SK-N-SH (cell line): ENCODE results near the gene LHPP. TPM values are rescaled to one million over a fixed set of nuclear protein-coding genes. Genes with fewer than 3 reads are reported as not detected.

Source experiments
- CTCF ChIA-PET: fragments of 300-600, 350-600 bp; formaldehyde crosslinking; extraction: SDS; loops from one replicate; lab custom pipeline; 2021; lab: Yijun Ruan, JAX
- POLR2A ChIA-PET: fragments of 350-600 bp; sonication (Branson Sonifier 250); formaldehyde crosslinking; extraction: SDS; loops from one replicate; lab custom pipeline; 2020; ENCODE audit warnings: antibody characterized with exemption, inconsistent platforms; lab: Yijun Ruan, JAX
- DNase-seq: peaks from one replicate; pipeline ENCODE4 v3.0.0; 2012
- H2AFZ ChIP-seq: fragments of 200-600 bp; sonication (generic); 2 replicates; pipeline ENCODE4 v1.8.1; 2016; ENCODE audit warnings: antibody characterized with exemption, mild to moderate bottlenecking, low read depth
- H3F3A ChIP-seq: fragments of 200-600 bp; sonication (generic); replicated peaks from 2 replicates; pipeline ENCODE3; 2016; ENCODE audit warnings: antibody characterized with exemption, mild to moderate bottlenecking; ENCODE audit not compliant: insufficient read depth
- H3K27ac ChIP-seq, 2 experiments: fragments of 200-500 bp in 1 of 2; fragments of 200-600 bp in 1 of 2; sonication (Bioruptor generic) in 1 of 2; sonication (generic), shearing (Covaris generic) in 1 of 2; 2 replicates each; pipeline versions ENCODE4 v1.5.1 to v1.6.1; 2014 to 2016; ENCODE audit warnings: low read depth in 2 of 2, inconsistent platforms in 1 of 2, low read length in 1 of 2, mild to moderate bottlenecking in 1 of 2, mixed read lengths in 1 of 2
- H3K27me3 ChIP-seq: fragments of 200-600 bp; sonication (generic), shearing (Covaris generic); 2 replicates; pipeline ENCODE4 v1.6.1; 2016; ENCODE audit warnings: mixed run types; ENCODE audit not compliant: insufficient read depth
- H3K36me3 ChIP-seq, 2 experiments: fragments of 200-500 bp in 1 of 2; fragments of 200-600 bp in 1 of 2; sonication (Bioruptor generic) in 1 of 2; sonication (generic) in 1 of 2; replicated peaks in 1 of 2; 2 replicates each; pipeline versions ENCODE3 to v1.5.1; 2014 to 2016; ENCODE audit warnings: low read length in 1 of 2, mild to moderate bottlenecking in 1 of 2; ENCODE audit not compliant: insufficient read depth in 2 of 2, control insufficient read depth in 1 of 2
- H3K4me1 ChIP-seq, 2 experiments: fragments of 200-500 bp in 1 of 2; fragments of 200-600 bp in 1 of 2; sonication (Bioruptor generic) in 1 of 2; sonication (generic), shearing (Covaris generic) in 1 of 2; 2 replicates each; pipeline versions ENCODE4 v1.5.1 to v1.6.1; 2014 to 2016; ENCODE audit warnings: low read depth in 1 of 2, low read length in 1 of 2, mixed run types in 1 of 2; ENCODE audit not compliant: insufficient read depth in 2 of 2, control insufficient read depth in 1 of 2
- H3K4me2 ChIP-seq: fragments of 200-600 bp; sonication (generic), shearing (Covaris generic); 2 replicates; pipeline ENCODE4 v1.6.1; 2017; ENCODE audit warnings: mixed run types
- H3K4me3 ChIP-seq, 2 experiments: fragments of 200-500 bp in 1 of 2; fragments of 200-600 bp in 1 of 2; sonication (Bioruptor generic) in 1 of 2; sonication (generic), shearing (Covaris generic) in 1 of 2; 2 replicates each; pipeline versions ENCODE4 v1.5.1 to v1.8.1; 2014 to 2016; ENCODE audit warnings: low read depth in 2 of 2, inconsistent platforms in 1 of 2, low read length in 1 of 2, mild to moderate bottlenecking in 1 of 2, mixed read lengths in 1 of 2, moderate library complexity in 1 of 2
- H3K79me2 ChIP-seq: fragments of 200-600 bp; sonication (generic); 2 replicates; pipeline ENCODE4 v1.8.1; 2017; ENCODE audit warnings: mild to moderate bottlenecking; ENCODE audit not compliant: insufficient read depth
- H3K9ac ChIP-seq: fragments of 200-600 bp; sonication (generic); 2 replicates; pipeline ENCODE4 v1.6.1; 2017; ENCODE audit warnings: mixed run types
- H3K9me2 ChIP-seq: fragments of 200-600 bp; sonication (generic); 2 replicates; pipeline ENCODE4 v1.6.1; 2017; ENCODE audit warnings: mixed run types
- H3K9me3 ChIP-seq: fragments of 200-600 bp; sonication (generic); 2 replicates; pipeline ENCODE4 v1.6.1; 2017; ENCODE audit warnings: mixed run types, mild to moderate bottlenecking, moderate library complexity
- H4K20me1 ChIP-seq: fragments of 200-600 bp; sonication (generic); 2 replicates; pipeline ENCODE4 v1.6.1; 2017; ENCODE audit warnings: mild to moderate bottlenecking, mixed run types; ENCODE audit not compliant: insufficient read depth
- CHD2 ChIP-seq: fragments of 150-350 bp; IDR thresholded peaks from 2 replicates; pipeline ENCODE4 v1.6.1; 2018; ENCODE audit warnings: low read length; ENCODE audit not compliant: partially characterized antibody
- ELF1 ChIP-seq: IDR thresholded peaks from 2 replicates; pipeline ENCODE4 v1.4.0; 2012
- EZH2phosphoT487 ChIP-seq: fragments of 200-600 bp; sonication (generic); IDR thresholded peaks from 2 replicates; pipeline ENCODE4 v1.6.1; 2017; ENCODE audit warnings: low read depth, mixed run types, mild to moderate bottlenecking, antibody characterized with exemption, moderate library complexity, borderline replicate concordance
- FOXJ3 ChIP-seq: sonication (generic); formaldehyde crosslinking; IDR thresholded peaks from 2 replicates; pipeline ENCODE4 v1.5.1; 2020; ENCODE audit warnings: mild to moderate bottlenecking, missing genetic modification reagents
- GATA2 ChIP-seq: sonication (generic); formaldehyde crosslinking; IDR thresholded peaks from 2 replicates; pipeline ENCODE4 v1.5.0; 2020; ENCODE audit warnings: mild to moderate bottlenecking, missing genetic modification reagents
- NFIC ChIP-seq: IDR thresholded peaks from 2 replicates; pipeline ENCODE4 v1.4.0; 2012; ENCODE audit warnings: borderline replicate concordance
- PBX3 ChIP-seq: IDR thresholded peaks from 2 replicates; pipeline ENCODE4; 2012
- RFX5 ChIP-seq: IDR thresholded peaks from 2 replicates; pipeline ENCODE4 v1.6.1; 2012; ENCODE audit warnings: mild to moderate bottlenecking, improper control_type of control experiment, low read length
- RXRA ChIP-seq: IDR thresholded peaks from 2 replicates; pipeline ENCODE4 v1.4.0; 2012; ENCODE audit warnings: low read depth, mild to moderate bottlenecking, borderline replicate concordance
- SIN3A ChIP-seq: IDR thresholded peaks from 2 replicates; pipeline ENCODE4 v1.6.1; 2012; ENCODE audit warnings: low read depth, mild to moderate bottlenecking, low read length, moderate library complexity, borderline replicate concordance
- TEAD4 ChIP-seq: IDR thresholded peaks from 2 replicates; pipeline ENCODE4 v1.4.0; 2012; ENCODE audit warnings: mild to moderate bottlenecking, borderline replicate concordance; ENCODE audit not compliant: insufficient read depth
- USF2 ChIP-seq: fragments of 150-350 bp; IDR thresholded peaks from 2 replicates; pipeline ENCODE4 v1.6.1; 2017; ENCODE audit warnings: antibody characterized with exemption, low read length, low read depth, borderline replicate concordance
- YY1 ChIP-seq: IDR thresholded peaks from 2 replicates; pipeline ENCODE4 v1.4.0; 2012; ENCODE audit warnings: low read depth, mild to moderate bottlenecking
- ZBTB33 ChIP-seq: IDR thresholded peaks from 2 replicates; pipeline ENCODE4 v1.4.0; 2012; ENCODE audit warnings: low read depth, borderline replicate concordance
- WGBS: methylation state at CpG from one replicate; pipeline ENCODE4 v1.1.6; 2017; ENCODE audit warnings: low lambda C conversion rate; 5-methylcytosine and 5-hydroxymethylcytosine counted together
- polyA plus RNA-seq, 3 experiments: library from polyadenylated mRNA; depleted of rRNA; stranded (reverse); fragments of >200 nt; gene quantifications; 2 replicates each; pipeline ENCODE4 v1.2.3, GENCODE V29; 2012
- TF ChIP-seq, protein P1 (sequence below): fragments of 200-600 bp; sonication (generic); IDR thresholded peaks from 2 replicates; pipeline ENCODE4 v1.6.1; 2017; ENCODE audit warnings: antibody characterized with exemption, mild to moderate bottlenecking, moderate library complexity
- TF ChIP-seq, protein P2 (sequence below): IDR thresholded peaks from 2 replicates; pipeline ENCODE4 v1.4.0; 2012; ENCODE audit warnings: low read depth

LHPP gene
- polyA plus RNA-seq, 1 of the 3 experiments (the other 2 are of a cell fraction) = 29.8 TPM

DNA sequence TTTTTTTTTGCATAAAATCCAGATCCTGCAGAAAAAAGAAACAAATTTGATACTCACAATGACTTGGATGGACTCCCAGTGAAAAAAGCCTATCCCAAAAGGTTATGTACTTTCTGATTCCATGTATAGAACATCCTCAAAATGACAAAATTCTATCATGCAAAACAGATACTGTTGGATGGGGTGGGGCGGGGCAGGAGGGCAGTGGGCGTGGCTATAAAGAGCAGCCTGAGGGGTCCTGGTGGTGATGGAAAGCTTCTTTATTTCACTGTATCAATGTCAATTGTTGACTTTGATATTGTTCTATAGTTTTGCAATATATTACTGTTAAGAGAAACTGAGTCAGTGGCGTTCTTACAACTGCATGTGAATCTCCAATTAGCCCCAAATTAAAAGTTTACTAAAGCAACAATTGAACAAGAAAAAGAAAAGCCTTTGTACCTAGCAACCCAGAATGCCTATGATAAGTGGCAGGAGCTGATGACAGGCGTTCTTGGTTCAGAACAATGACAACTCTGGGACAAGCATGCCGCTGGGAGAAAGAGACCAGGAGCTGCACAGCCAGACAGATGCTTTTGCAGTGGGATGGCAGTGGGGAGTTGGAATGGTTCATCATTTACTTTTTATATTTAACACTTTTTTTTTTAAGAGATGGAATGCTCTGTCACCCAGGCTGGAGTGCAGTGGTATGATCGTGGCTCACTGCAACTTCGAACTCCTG, 101.9 kb downstream of the LHPP start (continued):
- TF ChIP-seq, protein P1, sequence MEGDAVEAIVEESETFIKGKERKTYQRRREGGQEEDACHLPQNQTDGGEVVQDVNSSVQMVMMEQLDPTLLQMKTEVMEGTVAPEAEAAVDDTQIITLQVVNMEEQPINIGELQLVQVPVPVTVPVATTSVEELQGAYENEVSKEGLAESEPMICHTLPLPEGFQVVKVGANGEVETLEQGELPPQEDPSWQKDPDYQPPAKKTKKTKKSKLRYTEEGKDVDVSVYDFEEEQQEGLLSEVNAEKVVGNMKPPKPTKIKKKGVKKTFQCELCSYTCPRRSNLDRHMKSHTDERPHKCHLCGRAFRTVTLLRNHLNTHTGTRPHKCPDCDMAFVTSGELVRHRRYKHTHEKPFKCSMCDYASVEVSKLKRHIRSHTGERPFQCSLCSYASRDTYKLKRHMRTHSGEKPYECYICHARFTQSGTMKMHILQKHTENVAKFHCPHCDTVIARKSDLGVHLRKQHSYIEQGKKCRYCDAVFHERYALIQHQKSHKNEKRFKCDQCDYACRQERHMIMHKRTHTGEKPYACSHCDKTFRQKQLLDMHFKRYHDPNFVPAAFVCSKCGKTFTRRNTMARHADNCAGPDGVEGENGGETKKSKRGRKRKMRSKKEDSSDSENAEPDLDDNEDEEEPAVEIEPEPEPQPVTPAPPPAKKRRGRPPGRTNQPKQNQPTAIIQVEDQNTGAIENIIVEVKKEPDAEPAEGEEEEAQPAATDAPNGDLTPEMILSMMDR = no peak
- TF ChIP-seq CHD2 = no peak
- TF ChIP-seq FOXJ3 (CRISPR knock-in tag) = no peak
- no peak for TF ChIP-seq ZBTB33
- TF ChIP-seq SIN3A = no peak
- TF ChIP-seq YY1 = no peak
- TF ChIP-seq USF2 = no peak
- TF ChIP-seq, all 33 proteins: peak for 0

DNA sequence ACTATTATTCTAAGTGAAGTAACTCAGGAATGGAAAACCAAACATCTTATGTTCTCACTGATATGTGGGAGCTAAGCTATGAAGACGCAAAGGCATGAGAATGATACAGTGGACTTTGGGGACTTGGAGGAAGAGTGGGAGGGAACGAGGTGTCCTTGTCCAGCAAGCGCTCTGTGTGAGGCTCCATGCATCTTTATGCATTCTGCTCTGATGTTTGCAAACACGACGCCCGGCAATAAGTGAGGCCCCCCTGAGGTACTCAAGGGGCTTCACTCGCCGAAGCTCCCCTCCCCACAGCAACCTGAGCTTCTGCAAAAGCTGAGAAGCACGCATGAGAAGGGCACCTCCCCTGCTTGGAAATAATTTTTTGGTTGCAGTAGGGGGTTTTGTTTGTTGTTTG, 103.3 kb downstream of the LHPP start:
- no peaks in the 10 kb centered on the region for H3K9me2 ChIP-seq
- H3K79me2 ChIP-seq = no peaks in the 10 kb centered on the region
- H3K9ac ChIP-seq = no peak overlapping the region
- H3K27me3 ChIP-seq = no peaks in the 10 kb centered on the region
- 68% methylated on average over 5 of the region's 9 CpGs for WGBS
- ChIA-PET POLR2A (no interaction called here), CTCF (interaction anchor here (1.0 to 1.4 kb wide), 3 partner anchors 11 to 25 kb away, joined by 3 read pairs; no protein-coding TSS in a partner anchor)
- DNase-seq = no peak
- no peak overlapping the region for H3K4me3 ChIP-seq
- no peak for TF ChIP-seq ZBTB33
- no peak for TF ChIP-seq GATA2 (CRISPR knock-in tag)
- no peak for TF ChIP-seq CHD2
- TF ChIP-seq FOXJ3 (CRISPR knock-in tag) = no peak
- no peak for TF ChIP-seq RXRA
- TF ChIP-seq RFX5 = no peak
- no peak for TF ChIP-seq ELF1
- TF ChIP-seq EZH2phosphoT487 = no peak
- no peak for TF ChIP-seq PBX3
- TF ChIP-seq, protein P2, sequence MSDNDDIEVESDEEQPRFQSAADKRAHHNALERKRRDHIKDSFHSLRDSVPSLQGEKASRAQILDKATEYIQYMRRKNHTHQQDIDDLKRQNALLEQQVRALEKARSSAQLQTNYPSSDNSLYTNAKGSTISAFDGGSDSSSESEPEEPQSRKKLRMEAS = no peak
- no peak for TF ChIP-seq TEAD4
- no peak for TF ChIP-seq USF2
- TF ChIP-seq SIN3A = no peak
- TF ChIP-seq NFIC = no peak
- H3K9me3 ChIP-seq = no peaks in the 10 kb centered on the region
- H3K36me3 ChIP-seq = no peaks in the 10 kb centered on the region
- no peak overlapping the region for H2AFZ ChIP-seq
- H4K20me1 ChIP-seq = no peaks in the 10 kb centered on the region
- no peak overlapping the region for H3K27ac ChIP-seq
- no peak overlapping the region for H3K4me2 ChIP-seq
- H3F3A ChIP-seq = no peaks in the 10 kb centered on the region
- no peaks in the 10 kb centered on the region for H3K4me1 ChIP-seq
